Calu3 (cell line): Measurements from ENCODE around the gene NKIRAS2. TPM values are rescaled to one million over a fixed set of nuclear protein-coding genes. Genes with fewer than 3 reads are reported as not detected.

ENCODE experiments used
- BruUV-seq: library from RNA; stranded (reverse); fragments of 400-500 nt; replicated peaks from 2 replicates; lab custom pipeline; 2021; lab: Mats Ljungman, UMichigan
- CTCF ChIA-PET: fragments of 300-600 bp; sonication (Branson Sonifier 250); formaldehyde crosslinking; loops from one replicate; lab custom pipeline; 2022; ENCODE audit warnings: antibody characterized with exemption; lab: Charles Lee
- DNase-seq: peaks from one replicate; pipeline ENCODE4 v3.0.0; 2022
- H3K27ac Mint-ChIP-seq: one replicate; pipeline ENCODE4 v1.8.0; 2022; ENCODE audit warnings: mixed read lengths; ENCODE audit not compliant: unreplicated experiment
- H3K27me3 Mint-ChIP-seq: one replicate; pipeline ENCODE4 v1.8.0; 2022; ENCODE audit warnings: mixed read lengths; ENCODE audit not compliant: unreplicated experiment
- H3K36me3 Mint-ChIP-seq: one replicate; pipeline ENCODE4 v1.8.0; 2022; ENCODE audit warnings: mild to moderate bottlenecking, moderate library complexity, mixed read lengths; ENCODE audit not compliant: insufficient read depth, unreplicated experiment
- H3K4me1 Mint-ChIP-seq: one replicate; pipeline ENCODE4 v1.8.0; 2022; ENCODE audit warnings: mild to moderate bottlenecking, low read depth, mixed read lengths; ENCODE audit not compliant: unreplicated experiment
- H3K4me3 Mint-ChIP-seq: one replicate; pipeline ENCODE4 v1.8.0; 2022; ENCODE audit warnings: mild to moderate bottlenecking, low read depth, moderate library complexity, mixed read lengths; ENCODE audit not compliant: unreplicated experiment
- H3K9me3 Mint-ChIP-seq: one replicate; pipeline ENCODE4 v1.8.0; 2022; ENCODE audit warnings: low read depth, mixed read lengths; ENCODE audit not compliant: unreplicated experiment
- CTCF ChIP-seq: fragments of 200-600 bp; IDR thresholded peaks from one replicate; pipeline ENCODE4 v1.8.0; 2022; ENCODE audit warnings: antibody characterized with exemption; ENCODE audit not compliant: unreplicated experiment
- intact Hi-C: fragments of 100-400 bp; cut with micrococcal nuclease; formaldehyde crosslinking; loops from one replicate; pipeline ENCODE4 v1.10.0; 2022; ENCODE audit not compliant: unreplicated experiment
- total RNA-seq: library from RNA; stranded (reverse); gene quantifications from 2 replicates; pipeline ENCODE4 v1.2.3, GENCODE V29; 2022

Gene NKIRAS2
- total RNA-seq, 1 experiment from 2014 or later = 55.7 TPM

DNA sequence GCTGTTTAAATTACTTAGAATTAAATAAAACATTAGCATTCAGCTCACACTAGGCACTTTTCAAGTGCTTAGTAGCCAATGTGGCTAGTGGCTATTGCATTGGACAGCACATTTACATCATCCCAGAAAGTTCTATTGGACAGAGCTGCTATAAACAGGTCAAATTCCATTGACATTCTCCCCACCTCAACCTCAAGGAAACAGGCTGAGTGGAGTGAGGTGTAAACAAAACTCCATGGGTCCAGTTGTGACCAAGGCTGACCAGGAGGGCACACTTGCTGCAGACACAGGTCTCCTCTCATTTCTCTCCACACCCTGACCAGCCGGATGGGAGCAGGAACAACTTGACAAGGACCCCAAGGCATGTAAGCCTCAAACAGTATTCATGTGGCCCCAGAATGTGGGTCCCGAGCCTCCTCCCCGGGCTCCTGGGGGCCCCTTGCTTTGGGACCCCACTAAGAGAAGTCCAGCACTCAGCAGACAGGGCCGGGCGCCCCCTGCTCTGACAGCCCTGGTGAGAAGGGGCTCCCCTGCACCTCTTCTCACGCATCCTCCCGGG is 30.0 kb downstream of the NKIRAS2 start:
- BruUV-seq = no TSS peak
- H3K4me3 Mint-ChIP-seq = peak overlapping the region; percentile 76
- H3K27me3 Mint-ChIP-seq = peaks cover 38% of the 10 kb centered on the region
- TF ChIP-seq CTCF = no peak
- peaks cover 7% of the 10 kb centered on the region for H3K4me1 Mint-ChIP-seq
- H3K9me3 Mint-ChIP-seq = no peaks in the 10 kb centered on the region
- peaks cover 14% of the 10 kb centered on the region for H3K36me3 Mint-ChIP-seq
- CTCF ChIA-PET = interaction anchor here (0.9 to 1.3 kb wide), 2 partner anchors 32 to 87 kb away, joined by 3 read pairs; partner anchors contain the start of gene DNAJC7
- DNase-seq = peak; percentile 18
- no peak overlapping the region for H3K27ac Mint-ChIP-seq
- intact Hi-C loops = no loop called here

GRCh38 chr17:42050393-42051012 is 30.6 kb downstream of the NKIRAS2 start, which contains the start of gene C17orf113:
Gene C17orf113 (minus strand): TSS chr17:42050601. CDS start chr17:42043376, 7,225 bp downstream.
- intact Hi-C loops = no loop called here
- peaks cover 14% of the 10 kb centered on the region for H3K36me3 Mint-ChIP-seq
- no peaks in the 10 kb centered on the region for H3K9me3 Mint-ChIP-seq
- peaks cover 44% of the 10 kb centered on the region for H3K27me3 Mint-ChIP-seq
- H3K4me1 Mint-ChIP-seq = peaks cover 7% of the 10 kb centered on the region
- H3K27ac Mint-ChIP-seq = peak within 1 kb of the TSS; percentile 40
- peak; percentile 69 for TF ChIP-seq CTCF
- H3K4me3 Mint-ChIP-seq = peak within 1 kb of the TSS; percentile 76
- peak; percentile 85 for DNase-seq
- no TSS peak for BruUV-seq
- CTCF ChIA-PET = interaction anchor here (0.7 to 1.4 kb wide), 3 partner anchors 25 to 87 kb away, joined by 3 to 5 read pairs (median 4); no protein-coding TSS in a partner anchor

GRCh38 chr17:42051013-42051400 is 31.1 kb downstream of the NKIRAS2 start:
- intact Hi-C loops = no loop called here
- H3K27me3 Mint-ChIP-seq = peaks cover 49% of the 10 kb centered on the region
- H3K27ac Mint-ChIP-seq = peak overlapping the region; percentile 40
- H3K4me3 Mint-ChIP-seq = peak overlapping the region; percentile 76
- peaks cover 14% of the 10 kb centered on the region for H3K36me3 Mint-ChIP-seq
- H3K9me3 Mint-ChIP-seq = no peaks in the 10 kb centered on the region
- CTCF ChIA-PET = interaction anchor here (0.7 to 1.4 kb wide), 3 partner anchors 17 to 49 kb away, joined by 3 to 5 read pairs (median 4); no protein-coding TSS in a partner anchor
- no peak for DNase-seq
- no peak for TF ChIP-seq CTCF
- BruUV-seq = no TSS peak
- peaks cover 7% of the 10 kb centered on the region for H3K4me1 Mint-ChIP-seq

- Mint-ChIP-seq H3K27ac (no peak overlapping the region), H3K4me3 (peak overlapping the region; percentile 76), H3K9me3 (no peaks in the 10 kb centered on the region), H3K4me1 (peaks cover 7% of the 10 kb centered on the region), H3K27me3 (peaks cover 55% of the 10 kb centered on the region), H3K36me3 (peaks cover 14% of the 10 kb centered on the region)
- no peak for DNase-seq
- CTCF ChIA-PET = interaction anchor here (0.7 to 1.4 kb wide), 3 partner anchors 18 to 49 kb away, joined by 3 to 5 read pairs (median 4); no protein-coding TSS in a partner anchor
- intact Hi-C loops = no loop called here
- BruUV-seq = no TSS peak
- no peak for TF ChIP-seq CTCF
These were observed 31.8 kb downstream of the NKIRAS2 start for GRCh38 chr17:42051645-42052044.
